GM18505 (cell line): ENCODE data around the gene ANKRD60.

Experiments
- ATAC-seq: cut with Tn5 transposase; IDR thresholded peaks from one replicate; pipeline ENCODE4 v1.9.1; 2021; ENCODE audit not compliant: unreplicated experiment
- POLR2A ChIP-seq: IDR thresholded peaks from 4 replicates; pipeline ENCODE4 v1.6.1; 2011; ENCODE audit warnings: borderline replicate concordance; ENCODE audit not compliant: insufficient read depth, insufficient read length; ENCODE audit errors: extremely low read depth

Gene ANKRD60

DNA sequence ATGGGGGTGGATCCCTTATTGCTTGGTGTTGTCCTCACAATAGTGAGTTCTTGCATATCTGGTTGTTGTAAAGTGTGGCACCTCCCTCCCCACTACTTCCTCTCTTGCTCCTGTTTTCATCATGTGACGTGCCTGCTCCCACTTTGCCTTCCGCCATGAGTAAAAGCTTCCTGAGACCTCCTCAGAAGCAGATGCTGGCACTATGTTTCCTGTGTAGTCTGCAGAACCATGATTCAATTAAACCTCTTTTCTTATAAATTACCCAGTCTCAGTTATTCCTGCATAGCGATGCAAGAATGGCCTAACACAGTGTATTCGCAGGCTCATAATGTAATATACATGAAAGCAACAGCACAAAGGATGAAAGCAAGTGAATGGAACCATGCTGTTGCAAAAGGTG is 28.4 kb upstream of the ANKRD60 start:
- no peak for ATAC-seq
- TF ChIP-seq POLR2A, result no peak

- TF ChIP-seq POLR2A, result no peak
- ATAC-seq, result no peak
These were observed 27.9 kb upstream of the ANKRD60 start for GRCh38 chr20:58256307-58256706.

GRCh38 chr20:58254890-58255289 is 26.4 kb upstream of the ANKRD60 start:
- no peak for TF ChIP-seq POLR2A
- ATAC-seq, result no peak

GRCh38 chr20:58251979-58252591 is 23.6 kb upstream of the ANKRD60 start:
- no peak for ATAC-seq
- no peak for TF ChIP-seq POLR2A

GRCh38 chr20:58251348-58251978 is 23.0 kb upstream of the ANKRD60 start:
- no peak for TF ChIP-seq POLR2A
- ATAC-seq, result no peak

DNA sequence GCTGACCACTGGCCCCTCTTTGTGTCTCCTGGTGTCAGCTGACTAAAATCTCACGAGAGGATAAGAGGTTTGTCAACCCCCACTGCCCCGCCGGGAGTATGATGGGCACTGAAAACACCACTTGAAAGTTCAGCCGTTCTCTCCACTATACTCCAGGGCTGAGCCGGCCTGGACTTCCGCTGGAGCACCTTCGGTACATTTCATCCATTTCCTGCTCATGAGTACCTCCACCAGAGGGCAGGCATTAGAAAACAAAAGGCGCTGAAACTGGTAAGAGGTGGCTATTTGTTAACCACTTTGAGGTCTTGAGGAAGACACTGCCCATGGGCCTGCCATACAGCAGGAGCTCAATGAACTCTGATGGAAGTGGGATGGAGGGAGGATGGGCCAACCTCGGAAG is 17.9 kb upstream of the ANKRD60 start:
- TF ChIP-seq POLR2A, result no peak

GRCh38 chr20:58245931-58246330 is 17.5 kb upstream of the ANKRD60 start:
- TF ChIP-seq POLR2A, result no peak
- ATAC-seq, result no peak

More for the DNA sequence above, 17.9 kb upstream of the ANKRD60 start:
- no peak for ATAC-seq

GRCh38 chr20:58245181-58245891 is 16.9 kb upstream of the ANKRD60 start:
- ATAC-seq, result no peak
- no peak for TF ChIP-seq POLR2A

DNA sequence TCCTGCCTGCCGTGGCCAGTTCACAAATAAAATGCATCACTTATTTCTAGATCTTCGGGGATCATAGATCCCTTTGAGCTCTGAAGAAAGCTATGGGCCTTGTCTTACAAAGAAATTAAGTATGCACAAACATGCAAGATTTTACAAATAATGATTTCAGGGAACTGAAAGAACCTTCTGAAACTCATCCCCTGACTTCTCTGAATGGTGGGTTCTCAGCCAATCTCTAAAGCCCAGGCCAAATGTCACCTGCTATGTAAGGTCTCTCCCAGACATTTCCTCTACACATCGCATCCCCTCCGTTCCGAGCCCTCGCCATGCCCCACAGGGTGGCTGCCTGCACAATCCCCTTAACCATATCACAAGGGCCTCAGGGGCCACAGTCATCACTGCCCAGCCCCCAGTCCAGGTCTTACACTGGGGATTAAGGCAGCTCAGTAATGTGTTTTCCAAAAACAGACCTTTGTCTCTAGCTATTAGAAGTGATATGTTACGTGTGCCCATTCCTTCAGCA is 16.1 kb upstream of the ANKRD60 start:
- no peak for ATAC-seq
- no peak for TF ChIP-seq POLR2A

- no peak for TF ChIP-seq POLR2A
These were observed 15.4 kb upstream of the ANKRD60 start for GRCh38 chr20:58243653-58244410.

DNA sequence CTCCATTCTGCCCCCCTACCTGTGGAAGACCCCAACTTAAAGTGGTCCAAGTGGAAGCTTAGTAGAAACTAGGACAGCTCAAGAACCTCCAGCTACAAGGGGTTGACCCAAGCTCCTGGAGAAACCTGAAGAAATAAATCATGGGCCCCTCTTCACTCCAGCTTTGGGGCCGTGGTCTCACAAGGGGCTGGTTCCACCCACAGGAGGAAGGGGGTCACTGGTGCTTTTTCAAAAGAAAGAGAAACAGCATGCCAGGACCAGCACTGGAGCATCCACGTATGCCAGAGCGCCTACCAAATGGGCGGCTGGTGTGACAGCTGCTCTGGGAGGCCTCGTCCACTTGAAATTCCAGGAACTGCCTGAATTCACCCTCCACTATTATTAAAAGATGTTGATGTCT is 14.4 kb upstream of the ANKRD60 start:
- no peak for ATAC-seq
- TF ChIP-seq POLR2A, result no peak

More at GRCh38 chr20:58243653-58244410, 15.4 kb upstream of the ANKRD60 start:
- ATAC-seq, result no peak

DNA sequence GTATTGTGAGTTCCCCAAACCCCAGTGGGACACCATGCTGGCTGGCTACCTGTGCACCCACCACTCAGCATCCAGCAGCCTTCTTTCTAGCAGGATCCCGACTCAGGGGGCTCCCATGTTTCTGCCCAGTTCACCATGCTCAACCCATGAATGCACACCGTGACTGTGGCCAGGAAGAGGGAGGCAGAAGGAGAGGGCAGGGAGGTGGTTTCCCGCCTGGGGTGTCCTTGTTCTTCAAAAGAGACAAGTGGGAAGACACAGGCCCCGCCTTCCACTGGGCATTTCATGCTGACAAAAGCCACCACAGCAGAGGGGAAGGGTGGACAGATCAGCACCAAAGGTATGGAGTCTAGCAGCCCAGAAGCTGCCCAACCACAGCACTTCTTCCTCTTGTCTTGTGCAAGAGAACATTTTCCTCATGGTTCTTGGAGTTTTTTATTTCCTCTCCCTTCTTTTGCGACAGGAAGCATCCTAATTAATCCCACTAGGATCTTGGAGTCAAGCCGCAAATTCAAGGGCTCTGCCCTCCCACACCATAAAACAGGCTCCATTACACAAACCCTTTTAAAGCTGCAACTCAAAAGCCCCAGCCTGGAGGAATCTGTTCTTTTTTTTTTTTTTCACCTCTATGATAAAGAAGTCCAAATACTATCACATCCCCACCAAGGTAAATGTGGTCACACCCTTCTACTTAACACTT is 13.5 kb upstream of the ANKRD60 start:
- ATAC-seq, result no peak
- TF ChIP-seq POLR2A, result no peak

GRCh38 chr20:58240471-58240870 is 12.0 kb upstream of the ANKRD60 start:
- no peak for TF ChIP-seq POLR2A
- ATAC-seq, result no peak

DNA sequence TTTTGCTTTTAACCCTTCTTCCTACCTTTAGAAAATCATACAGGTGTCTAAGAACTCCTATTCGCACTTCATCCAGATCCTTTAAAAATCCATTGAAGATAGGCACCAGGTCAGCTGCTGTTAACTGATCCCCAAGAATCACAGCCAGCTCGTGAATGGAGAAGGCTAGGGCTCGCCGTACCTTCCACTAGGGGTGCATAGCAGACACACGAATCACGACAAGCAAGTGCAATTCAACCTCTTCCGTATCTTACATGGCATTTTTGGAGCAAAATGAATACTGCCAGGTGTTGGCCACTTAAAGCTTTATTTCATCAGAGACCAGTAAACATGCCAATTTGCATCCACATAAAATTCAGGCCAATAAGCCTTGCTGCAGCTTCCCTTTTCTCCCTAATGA is 10.8 kb upstream of the ANKRD60 start:
- no peak for ATAC-seq
- no peak for TF ChIP-seq POLR2A

- ATAC-seq, result no peak
These were observed 10.0 kb upstream of the ANKRD60 start for GRCh38 chr20:58238490-58238889.

More at GRCh38 chr20:58238490-58238889, 10.0 kb upstream of the ANKRD60 start:
- TF ChIP-seq POLR2A, result no peak
